Measurements from ENCODE around the gene CCNB2.

GRCh38 chr15:59148153-59148833 lies 43.3 kb downstream of the CCNB2 start:
- TF ChIP-seq CTCF (conservative IDR thresholded peaks at IDR 0.05) (no peak), ZFX (IDR thresholded peaks at IDR 0.05) (no peak)
